Kidney capillary endothelial cell (primary cell): ENCODE data around the gene LTBP3.
"Not testable (repeated sequence)": the region's sequence is repeated elsewhere in the genome, so short reads cannot be mapped to it uniquely, and the experiment has no call there.

Experiments used
- DNase-seq: peaks from one replicate; pipeline ENCODE4 v3.0.0-alpha.2; 2018; ENCODE audit warnings: low spot score

Gene LTBP3

GRCh38 chr11:65571420-65571819, 13.3 kb upstream of the LTBP3 start:
- no peak for DNase-seq

- peak; percentile 98 for DNase-seq
These were observed 12.1 kb upstream of the LTBP3 start, which contains the start of gene ZNRD2 for GRCh38 chr11:65569973-65570918. Gene ZNRD2 (plus strand): TSS chr11:65570477. CDS start chr11:65570492, 15 bp downstream.

GRCh38 chr11:65569164-65569972, 11.2 kb upstream of the LTBP3 start:
- no peak for DNase-seq

- DNase-seq, result no peak
These were observed 7.7 kb upstream of the LTBP3 start for GRCh38 chr11:65565624-65566453.

- not testable (repeated sequence) for DNase-seq
These were observed 6.9 kb upstream of the LTBP3 start for GRCh38 chr11:65564879-65565559.

GRCh38 chr11:65563601-65564000, 5.4 kb upstream of the LTBP3 start:
- DNase-seq, result no peak

- no peak for DNase-seq
These were observed 4.6 kb upstream of the LTBP3 start for GRCh38 chr11:65562788-65563187.

- DNase-seq, result no peak
These were observed 3.9 kb upstream of the LTBP3 start for GRCh38 chr11:65562020-65562419.

GRCh38 chr11:65560555-65561418, 2.6 kb upstream of the LTBP3 start:
- DNase-seq, result peak; percentile 90

GRCh38 chr11:65559951-65560537, 1.9 kb upstream of the LTBP3 start:
- peak; percentile 85 for DNase-seq

- DNase-seq, result no peak
These were observed 1.4 kb upstream of the LTBP3 start for GRCh38 chr11:65559535-65559934.

- DNase-seq, result no peak
These were observed 861 bp upstream of the LTBP3 start for GRCh38 chr11:65558930-65559509.

- no peak for DNase-seq
These were observed 718 bp downstream of the LTBP3 start for GRCh38 chr11:65557280-65558001.

GRCh38 chr11:65556470-65557279, 1.5 kb downstream of the LTBP3 start:
- no peak for DNase-seq

GRCh38 chr11:65555693-65556231, 2.4 kb downstream of the LTBP3 start:
- DNase-seq, result no peak

- no peak for DNase-seq
These were observed 3.2 kb downstream of the LTBP3 start for GRCh38 chr11:65554842-65555430.
